IPS-NIHi11 (cell line): ENCODE data around the gene MISP.
"Not testable (repeated sequence)": the region's sequence is repeated elsewhere in the genome, so short reads cannot be mapped to it uniquely, and the experiment has no call there.

Experiments used
- DNase-seq: peaks from one replicate; pipeline ENCODE4 v3.0.0; 2012; ENCODE audit warnings: mixed read lengths, low spot score

MISP gene

DNA sequence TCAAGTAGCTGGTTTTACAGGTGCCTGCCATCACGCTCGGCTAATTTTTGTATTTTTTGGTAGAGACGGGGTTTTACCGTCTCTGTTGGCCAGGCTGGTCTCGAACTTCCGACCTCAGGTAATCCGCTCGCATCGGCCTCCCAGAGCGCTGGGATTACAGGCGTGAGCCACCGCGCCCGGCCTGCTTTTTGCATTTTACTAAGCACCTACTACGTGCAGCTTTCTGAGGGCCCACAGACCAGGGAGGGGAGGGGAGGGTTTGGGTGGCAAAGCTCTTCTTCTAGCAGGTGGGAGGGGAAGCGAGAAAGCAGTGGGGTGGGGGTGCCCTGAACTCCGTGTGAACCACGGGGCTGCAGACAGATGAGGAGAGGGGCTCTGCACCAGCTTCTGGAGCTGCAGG lies 27.2 kb upstream of the MISP start:
- no peak for DNase-seq

DNA sequence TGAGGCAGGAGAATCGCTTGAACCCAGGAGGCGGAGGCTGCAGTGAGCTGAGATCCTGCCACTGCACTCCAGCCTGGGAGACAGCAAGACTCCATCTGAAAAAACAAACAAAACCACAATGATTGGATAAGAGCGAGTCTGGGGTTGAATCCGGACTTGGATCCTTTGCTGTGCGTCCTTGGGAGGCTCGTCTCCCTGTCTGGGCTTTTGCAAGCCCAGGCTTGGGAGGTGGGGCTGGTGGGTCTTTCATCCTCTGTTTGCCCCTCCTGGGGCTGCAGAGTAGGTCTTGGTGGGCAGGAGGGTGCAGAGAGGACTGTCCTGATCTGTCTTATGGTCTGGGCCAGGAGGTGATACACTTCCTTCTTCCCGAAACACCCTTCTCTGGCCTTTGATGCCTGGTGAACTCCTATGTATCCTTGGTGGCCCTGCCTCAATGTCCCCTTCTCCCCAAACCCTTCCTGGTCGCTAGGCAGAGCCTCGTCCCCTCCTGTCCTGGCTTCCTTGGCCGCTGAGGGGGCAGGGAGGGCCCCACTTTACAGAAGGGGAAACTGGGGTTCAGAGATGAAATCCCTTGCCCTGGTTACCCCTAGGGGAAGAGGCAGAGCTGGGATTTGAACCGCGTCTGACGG lies 25.3 kb upstream of the MISP start:
- no peak for DNase-seq

DNA sequence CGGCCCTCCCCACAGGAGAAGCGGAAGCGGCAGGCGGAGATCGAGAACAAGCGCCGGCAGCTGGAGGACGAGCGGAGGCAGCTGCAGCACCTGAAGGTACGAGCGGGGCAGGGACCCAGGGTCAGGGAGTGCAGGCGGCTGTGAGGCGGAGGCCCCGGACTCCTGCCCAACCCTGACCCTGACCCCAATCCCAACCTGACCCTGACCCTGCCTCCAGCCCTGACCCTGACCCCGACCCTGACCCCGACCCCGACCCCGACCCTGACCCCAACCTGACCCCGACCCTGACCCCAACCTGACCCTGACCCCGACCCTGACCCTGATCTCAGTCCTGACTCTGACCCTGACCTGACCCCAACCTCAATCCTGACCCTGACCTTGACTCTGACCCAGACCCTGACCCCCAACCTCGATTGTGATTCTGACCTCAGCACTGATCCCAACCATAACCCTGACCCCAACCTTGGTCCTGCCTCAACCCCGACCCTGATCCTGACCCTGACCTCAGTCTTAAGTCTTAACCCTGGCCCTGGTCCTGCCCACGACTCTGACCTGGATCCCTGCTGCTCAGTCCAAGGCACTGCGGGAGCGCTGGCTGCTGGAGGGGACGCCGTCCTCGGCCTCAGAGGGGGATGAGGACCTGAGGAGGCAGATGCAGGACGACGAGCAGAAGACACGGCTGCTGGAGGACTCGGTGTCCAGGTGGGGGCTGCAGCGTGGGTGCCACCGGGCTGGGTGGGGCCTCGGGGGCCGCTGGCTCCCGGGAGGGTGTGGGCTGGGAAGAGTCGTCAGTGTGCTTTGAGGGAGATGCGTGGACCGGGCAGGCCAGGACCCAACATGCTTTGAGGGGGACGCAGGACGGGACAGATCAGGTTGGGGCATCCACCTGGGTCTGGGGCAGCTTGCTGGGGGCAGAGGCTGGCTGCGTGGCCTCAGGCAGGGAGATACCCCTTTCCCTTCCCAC lies 23.6 kb upstream of the MISP start:
- DNase-seq = no peak

DNA sequence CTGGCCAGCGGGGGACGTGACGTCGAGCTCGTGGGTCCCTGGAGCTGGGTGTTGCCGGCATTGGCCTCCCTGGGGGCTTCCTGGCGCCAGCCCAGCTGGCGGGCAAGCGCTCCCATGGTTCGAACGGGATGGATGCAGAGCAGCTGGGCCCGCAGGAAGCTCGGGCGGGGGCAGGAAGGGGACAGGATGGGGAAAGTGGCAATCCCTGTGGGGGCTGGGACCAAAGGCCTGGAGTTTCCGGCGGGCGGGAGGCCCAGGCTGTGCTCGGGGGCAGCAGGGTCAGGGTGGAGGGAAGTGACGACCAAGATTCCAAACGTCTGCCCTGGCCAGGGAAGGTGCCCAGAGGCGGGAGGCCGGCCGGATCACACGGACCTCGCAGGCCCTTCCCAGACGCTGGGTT lies 22.9 kb upstream of the MISP start:
- DNase-seq = no peak

DNA sequence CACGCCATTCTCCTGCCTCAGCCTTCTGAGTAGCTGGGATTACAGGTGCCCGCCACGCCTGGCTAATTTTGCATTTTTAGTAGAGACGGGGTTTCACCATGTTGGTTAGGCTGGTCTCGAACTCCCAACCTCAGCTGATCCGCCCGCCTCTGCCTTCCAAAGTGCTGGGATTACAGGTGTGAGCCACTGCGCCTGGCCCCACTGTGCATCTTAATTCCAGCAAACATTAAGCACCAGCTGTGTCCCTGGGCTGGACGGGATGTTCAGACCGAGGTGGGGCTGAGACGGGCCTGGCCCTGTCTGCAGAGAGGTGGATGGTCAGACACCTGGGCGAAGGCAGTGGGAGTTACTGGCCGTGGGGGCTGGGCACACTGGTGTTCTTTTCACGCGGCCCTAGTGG lies 21.3 kb upstream of the MISP start:
- DNase-seq = not testable (repeated sequence)

DNA sequence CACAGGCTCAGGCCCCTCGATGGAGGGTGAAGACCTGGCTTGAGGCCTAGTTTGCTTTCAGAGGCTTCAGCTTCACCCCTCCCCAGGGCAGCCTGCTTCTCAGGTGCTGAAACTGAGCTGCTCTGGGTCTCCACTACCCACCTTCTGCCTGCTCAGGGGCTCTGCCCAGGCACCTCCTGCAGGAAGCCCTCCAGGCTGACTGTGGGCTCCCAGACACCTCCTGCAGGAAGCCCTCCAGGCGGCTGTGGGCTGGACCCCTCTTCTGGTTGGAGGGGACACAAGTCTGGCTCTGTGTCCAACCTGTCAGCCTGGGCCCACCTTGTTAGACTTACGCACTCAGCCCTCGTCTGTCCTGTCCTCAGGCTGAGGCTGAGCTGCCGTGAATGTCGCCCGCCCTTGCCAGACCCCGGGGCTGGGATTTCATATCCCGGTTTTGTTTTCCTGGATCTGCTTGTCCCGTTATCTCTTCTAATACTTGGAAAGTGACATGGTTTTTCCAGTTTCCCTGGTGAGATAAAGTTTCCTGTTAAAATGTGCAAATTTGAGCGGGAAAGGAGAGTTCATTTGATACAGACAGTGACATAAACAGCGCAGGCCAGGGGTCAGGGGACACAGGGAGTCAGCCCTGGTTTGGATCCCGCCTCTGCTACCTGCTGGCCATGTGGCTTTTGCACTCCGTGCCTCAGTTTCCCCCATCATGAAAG lies 20.8 kb upstream of the MISP start:
- no peak for DNase-seq

DNA sequence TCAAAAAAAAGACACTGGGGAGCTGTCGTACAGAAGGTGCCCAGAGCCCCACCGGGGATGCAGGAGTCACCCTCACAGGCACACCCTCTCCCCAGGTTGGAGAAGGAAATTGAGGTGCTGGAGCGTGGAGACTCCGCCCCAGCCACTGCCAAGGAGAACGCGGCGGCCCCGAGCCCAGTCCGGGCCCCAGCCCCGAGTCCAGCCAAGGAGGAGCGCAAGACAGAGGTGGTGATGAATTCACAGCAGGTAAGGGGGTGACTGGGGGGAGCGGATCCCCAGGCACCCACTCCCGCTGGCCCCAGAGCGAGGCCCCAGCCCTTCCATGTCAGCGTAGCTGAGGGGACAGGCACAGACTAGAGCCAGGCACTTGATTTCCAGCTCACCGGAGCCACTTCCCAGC lies 19.9 kb upstream of the MISP start:
- no peak for DNase-seq

DNA sequence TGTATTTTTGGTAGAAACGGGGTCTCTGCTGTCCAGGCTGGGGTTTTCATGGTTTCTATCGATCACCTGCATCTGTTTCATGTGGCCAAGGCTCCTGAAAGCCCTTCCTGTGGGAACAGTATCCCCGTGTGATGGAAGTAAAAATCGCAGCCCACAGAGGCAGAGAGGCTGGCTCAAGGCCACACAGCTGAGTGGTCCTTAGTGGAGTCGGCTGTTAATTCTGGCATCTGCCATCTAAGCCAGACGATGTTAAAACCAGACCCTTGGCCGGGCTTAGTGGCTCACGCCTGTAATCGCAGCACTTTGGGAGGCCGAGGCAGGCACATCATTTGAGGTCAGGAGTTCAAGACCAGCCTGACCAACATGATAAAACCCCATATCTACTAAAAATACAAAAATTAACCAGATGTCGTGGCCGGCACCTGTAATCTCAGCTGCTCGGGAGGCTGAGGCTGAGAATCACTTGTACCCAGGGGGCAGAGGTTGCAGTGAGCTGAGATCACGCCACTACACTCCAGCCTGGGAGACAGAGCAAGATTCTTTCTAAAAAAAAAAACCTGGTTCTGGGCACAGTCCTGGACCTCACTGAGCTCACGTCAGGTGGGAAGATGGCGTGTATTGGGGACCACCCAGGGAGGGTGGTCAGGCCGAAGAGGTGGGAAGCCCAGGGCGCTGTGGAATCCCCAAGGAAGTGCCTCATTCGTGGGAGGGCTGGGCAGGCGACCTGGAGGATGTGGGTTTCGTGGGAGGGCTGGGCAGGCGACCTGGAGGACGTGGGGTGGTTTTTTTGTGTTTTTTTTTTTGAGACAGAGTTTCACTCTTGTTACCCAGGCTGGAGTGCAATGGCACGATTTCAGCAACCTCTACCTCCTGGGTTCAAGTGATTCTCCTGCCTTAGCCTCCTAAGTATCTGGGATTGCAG lies 18.5 kb upstream of the MISP start:
- no peak for DNase-seq

DNA sequence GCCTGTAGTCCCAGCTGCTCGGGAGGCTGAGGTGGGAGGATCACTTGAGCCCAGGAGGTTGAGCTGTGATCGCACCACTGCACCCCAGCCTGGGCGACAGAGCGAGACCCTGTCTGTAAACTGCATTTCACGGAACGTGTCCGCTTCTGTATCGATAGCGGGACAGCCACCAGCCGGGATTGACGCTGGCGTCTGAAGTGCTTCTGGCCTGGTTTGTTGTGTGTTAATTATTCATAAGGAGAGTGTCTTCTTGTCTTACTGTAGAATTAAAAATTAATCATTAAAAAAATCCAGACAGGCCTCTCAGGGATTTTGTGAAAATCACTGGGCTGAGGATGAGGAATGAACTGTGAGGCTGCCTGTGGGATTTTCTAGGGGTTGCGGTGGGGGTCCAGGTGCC lies 16.2 kb upstream of the MISP start:
- DNase-seq = no peak

DNA sequence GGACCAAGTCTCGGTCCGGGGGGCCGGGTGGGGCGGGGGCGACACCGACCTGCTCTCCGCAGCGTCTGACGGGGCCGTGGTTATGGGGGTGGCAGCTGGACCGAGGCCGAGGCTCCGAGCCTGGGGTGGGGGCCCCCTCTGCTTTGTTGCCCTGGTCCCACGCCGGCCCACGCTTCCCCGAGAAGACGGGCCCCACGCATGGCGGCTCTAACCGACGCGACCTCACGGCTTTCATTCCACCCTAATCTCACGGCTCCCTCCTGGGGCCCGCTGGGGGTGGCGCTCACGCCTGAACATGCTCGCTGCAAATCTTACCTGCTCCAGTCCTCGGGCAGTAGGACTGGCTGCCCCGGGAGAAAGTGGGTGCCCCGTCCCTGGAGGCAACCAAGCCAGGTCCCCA lies 14.8 kb upstream of the MISP start:
- no peak for DNase-seq

DNA sequence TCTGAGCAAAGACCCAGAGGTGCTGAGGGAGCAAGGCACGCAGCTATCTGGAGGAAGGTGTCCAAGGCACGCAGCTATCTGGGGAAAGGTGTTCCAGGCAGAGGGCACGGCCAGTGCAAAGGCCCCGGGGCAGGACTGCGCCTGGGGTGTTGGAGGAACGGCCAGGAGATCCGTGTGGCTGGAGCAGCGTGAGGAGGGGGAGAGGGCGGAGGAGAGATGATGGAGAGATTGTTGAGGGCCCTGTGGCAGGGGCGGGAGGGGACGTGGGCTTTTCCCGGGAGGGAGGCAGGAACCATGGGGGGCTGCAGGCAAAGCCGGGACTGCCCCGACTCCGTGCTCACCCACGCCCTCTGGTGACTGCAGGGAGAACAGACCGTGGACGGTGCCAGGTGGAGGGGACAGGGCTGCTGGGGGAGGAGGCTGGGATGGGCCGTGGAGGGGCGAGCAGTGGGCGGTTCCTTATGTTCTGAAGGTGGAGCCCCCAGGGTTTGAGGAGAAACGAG lies 13.3 kb upstream of the MISP start:
- peak; percentile 93 for DNase-seq

DNA sequence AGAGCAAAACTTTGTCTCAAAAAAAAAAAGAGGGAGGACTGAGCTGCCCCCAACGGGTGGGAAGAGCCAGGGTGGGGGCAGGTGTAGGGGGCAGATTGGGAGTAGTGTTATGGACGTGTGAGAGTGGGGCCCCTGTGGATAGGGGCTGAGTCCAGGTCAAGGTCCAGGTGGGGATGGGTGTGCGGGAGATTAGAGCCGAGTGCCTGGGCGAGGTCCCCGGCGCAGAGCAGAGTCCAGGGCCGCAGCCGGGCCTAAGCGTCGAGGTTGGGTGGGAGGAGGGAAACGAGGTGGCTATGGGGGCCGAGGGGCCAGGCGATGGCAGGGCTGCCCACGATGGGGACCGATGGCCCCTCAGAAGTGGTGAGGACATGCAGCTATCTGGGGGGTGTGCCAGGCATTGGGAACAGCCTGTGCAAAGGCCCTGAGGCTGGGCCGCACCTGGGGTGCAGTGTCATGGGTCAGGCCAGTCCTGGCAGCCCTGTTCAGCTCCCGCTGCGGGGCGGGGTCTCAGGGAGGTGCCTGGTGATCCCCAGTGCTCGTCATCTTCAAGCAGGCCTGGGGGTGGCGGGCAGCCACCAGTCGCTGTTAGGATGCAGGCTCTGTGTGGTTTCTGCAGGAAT lies 12.3 kb upstream of the MISP start:
- no peak for DNase-seq

DNA sequence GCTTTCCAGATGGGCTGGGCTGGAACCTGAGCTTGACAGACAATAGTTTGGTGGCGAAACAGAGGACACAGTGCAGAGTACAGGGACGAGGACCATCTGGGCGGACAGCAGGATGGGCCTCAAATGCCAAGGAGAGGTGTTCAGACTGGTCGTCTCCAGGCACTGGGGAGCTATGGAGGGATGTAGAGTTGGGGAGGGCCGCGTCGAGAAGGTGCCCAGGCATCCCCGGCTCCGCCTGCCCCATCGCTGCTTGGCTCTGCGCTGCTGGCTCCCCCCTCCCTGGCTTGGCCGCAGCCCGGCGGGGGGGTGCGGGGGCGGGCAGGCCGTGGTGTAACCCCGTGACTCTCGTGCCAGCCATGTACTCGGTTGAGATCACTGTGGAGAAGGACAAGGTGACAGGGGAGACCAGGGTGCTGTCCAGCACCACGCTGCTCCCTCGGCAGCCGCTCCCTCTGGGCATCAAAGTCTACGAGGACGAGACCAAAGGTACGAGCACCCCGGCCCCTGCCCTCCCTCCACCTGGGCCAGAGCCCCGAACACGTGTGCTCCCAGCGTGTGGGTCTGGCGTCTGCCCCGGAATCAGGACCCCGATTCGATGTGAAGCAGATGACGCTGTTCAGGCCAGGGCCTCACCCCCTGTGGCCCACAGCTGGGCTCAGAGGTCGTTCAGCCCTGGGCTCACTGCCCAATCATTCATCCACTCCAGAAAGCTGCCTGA lies 10.8 kb upstream of the MISP start:
- no peak for DNase-seq

DNA sequence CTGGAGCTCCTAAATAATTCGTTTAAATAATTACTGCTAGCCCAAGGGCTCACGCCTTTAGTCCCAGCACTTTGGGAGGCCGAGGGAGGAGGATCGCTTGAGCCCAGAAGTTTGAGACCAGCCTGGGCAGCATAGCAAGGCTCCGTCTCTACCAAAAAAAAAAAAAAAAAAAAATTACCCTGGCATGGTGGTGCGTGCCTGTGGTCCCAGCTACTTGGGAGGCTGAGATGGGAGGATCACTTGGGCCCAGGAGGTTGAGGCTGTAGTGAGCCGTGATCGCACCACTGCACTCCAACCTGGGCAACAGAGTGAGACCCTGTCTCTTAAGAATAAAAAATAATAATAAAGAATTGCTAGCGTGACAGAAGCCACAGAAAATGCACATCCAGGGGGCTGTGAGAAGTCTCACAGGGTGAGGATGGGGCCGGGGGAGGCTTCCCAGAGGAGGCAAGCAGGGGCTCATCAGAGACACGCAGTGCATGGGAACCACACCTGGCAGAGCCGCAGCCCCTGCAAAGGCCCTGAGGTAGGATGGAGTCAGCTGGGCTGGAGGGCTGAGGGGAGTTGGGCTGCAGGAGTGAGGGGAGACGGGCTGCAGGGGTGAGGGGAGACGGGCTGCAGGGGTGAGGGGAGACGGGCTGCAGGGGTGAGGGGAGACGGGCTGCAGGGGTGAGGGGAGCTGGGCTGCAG lies 10.0 kb upstream of the MISP start:
- DNase-seq = not testable (repeated sequence)

DNA sequence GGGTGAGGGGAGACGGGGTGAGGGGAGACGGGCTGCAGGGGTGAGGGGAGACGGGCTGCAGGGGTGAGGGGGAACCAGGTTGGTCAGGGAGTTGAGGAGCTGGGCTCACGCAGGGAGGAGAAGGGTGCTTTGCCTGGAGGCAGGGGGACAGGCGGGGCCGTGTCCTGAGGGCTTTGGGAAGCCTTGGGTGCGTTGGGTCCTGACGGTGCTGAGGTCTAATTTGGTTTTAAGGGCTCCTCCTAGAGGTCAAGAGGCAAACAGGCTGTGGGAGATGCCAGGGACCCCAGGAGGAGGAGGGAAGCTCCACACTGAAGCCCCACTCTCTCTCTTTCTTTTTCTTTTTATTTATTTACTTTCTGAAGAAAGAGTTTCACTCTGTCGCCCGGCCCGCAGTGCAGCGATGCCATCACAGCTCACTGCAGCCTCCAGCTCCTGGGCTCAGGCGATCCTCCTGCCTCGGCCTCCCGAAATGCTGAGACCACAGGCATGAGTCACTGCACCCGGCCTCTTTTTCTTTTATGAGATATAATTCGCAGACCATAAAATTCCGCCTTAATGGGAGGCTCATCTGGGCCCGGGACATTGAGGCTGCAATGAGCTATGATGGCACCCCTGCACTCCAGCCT lies 9.3 kb upstream of the MISP start:
- peak; percentile 89 for DNase-seq

DNA sequence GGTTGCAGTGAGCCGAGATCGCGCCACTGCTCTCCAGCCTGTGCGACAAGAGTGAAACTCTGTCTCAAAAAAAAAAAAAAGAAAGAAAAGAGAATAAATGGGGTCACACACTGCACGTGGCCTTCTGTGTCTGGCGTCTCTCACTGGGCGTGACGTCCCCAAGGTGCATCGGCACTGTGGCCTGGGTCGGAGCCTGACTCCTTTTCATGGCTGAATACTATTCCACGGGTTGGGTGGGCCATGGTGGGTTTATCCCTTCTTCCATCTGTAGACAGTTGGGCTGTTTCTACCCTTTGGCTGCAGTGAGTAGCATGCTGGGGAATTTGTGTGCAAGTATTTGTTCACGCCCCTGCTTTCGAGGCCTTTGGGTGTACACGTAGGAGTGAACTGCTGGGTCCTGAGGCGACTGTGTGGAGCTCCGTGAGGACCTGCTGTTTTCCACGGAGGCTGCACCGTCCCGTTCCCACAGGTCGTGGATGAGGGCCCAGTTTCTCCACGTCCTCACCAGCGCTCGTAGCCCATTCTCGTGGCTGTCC lies 8.3 kb upstream of the MISP start:
- DNase-seq = no peak

DNA sequence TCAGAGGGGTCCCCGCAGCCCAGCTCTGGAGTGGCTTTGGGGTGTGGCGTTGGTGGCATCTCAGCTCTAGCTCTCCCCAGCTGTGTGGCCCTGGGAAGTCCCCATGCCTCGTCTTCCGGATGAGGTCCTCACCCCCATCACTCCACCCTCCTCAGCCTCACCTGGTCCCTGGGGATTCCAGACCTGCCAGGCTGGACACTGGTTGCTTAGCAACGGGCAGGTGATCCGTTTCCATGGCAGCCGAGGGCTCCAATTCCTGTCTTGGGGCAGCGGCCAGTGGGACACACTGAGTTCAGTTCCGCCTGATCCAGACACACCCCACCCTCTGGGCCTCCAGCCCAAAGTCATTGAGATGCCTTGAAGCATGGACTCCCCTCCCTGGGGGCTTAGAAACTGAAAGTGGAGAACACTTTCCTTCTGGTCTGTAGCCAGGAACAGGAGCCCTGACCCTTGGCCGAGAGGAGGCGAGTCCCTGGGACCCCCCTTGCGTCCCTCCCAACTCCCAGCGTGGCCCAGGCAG lies 7.7 kb upstream of the MISP start:
- peak; percentile 75 for DNase-seq

DNA sequence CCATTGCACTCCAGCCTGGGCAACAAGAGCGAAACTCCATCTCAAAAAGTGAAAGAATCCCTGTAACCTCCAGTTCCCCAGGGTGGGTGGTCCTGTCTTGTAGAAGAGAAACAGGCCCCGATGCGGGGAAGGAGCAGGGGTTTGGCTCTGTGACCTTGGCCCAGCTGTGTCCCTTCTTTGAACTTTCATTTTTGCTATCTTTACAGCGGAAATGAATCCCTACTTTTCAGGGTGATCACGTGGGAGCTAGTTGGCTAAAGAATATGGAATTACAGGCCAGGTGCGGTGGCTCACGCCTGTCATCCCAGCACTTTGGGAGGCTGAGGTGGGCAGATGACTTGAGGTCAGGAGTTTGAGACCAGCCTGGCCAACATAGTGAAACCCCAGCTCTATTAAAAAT lies 5.8 kb upstream of the MISP start:
- not testable (repeated sequence) for DNase-seq
